Stimulated activated CD8-positive, alpha-beta memory T cell treated with anti-CD3 and anti-CD28 coated beads, Interleukin-2, amount 100 ng/mL, for 1 hour (primary cell): ENCODE measurements around the gene SPEG.

ENCODE experiments used
- DNase-seq, 2 donors: peaks; one replicate each; pipeline ENCODE4 v3.0.0-alpha.2; 2020; ENCODE audit warnings: low read depth in 2 of 2

SPEG gene

GRCh38 chr2:219461047-219461514 is 26.4 kb downstream of the SPEG start:
- no peak for DNase-seq

DNA sequence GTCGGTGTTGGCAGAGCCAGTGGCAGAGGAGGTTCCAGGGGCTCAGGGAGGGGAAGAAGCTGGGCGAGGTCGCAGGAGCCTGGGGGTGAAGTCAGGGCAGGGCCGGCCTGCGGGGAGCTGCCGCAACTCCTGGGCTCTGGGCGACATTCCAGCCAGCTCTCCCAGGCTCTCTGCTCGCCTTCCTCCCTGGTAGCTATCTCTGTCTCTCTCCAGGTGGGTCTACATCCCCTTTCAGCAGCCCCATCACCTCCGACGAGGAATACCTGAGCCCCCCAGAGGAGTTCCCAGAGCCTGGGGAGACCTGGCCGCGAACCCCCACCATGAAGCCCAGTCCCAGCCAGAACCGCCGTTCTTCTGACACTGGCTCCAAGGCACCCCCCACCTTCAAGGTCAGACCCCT is 27.0 kb downstream of the SPEG start:
- no peak for DNase-seq

DNA sequence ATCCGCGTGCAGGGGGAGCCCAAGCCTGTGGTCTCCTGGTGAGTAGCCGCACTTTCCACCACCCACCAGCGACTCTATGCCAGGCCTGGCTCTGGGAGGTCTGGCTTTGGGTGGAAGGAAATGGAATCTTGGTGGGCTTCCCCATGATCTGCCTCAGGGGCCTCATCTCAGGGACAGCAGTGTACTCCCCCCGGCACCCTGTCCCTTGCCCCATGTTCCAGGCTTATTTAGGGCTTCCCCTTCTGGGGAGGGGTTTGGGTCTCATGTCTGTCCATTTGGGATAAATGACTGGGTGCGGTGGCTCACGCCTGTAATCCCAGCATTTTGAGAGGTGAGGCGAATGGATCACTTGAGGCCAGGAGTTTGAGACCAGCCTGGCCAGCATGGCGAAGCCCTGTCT is 27.7 kb downstream of the SPEG start:
- no peak for DNase-seq

DNA sequence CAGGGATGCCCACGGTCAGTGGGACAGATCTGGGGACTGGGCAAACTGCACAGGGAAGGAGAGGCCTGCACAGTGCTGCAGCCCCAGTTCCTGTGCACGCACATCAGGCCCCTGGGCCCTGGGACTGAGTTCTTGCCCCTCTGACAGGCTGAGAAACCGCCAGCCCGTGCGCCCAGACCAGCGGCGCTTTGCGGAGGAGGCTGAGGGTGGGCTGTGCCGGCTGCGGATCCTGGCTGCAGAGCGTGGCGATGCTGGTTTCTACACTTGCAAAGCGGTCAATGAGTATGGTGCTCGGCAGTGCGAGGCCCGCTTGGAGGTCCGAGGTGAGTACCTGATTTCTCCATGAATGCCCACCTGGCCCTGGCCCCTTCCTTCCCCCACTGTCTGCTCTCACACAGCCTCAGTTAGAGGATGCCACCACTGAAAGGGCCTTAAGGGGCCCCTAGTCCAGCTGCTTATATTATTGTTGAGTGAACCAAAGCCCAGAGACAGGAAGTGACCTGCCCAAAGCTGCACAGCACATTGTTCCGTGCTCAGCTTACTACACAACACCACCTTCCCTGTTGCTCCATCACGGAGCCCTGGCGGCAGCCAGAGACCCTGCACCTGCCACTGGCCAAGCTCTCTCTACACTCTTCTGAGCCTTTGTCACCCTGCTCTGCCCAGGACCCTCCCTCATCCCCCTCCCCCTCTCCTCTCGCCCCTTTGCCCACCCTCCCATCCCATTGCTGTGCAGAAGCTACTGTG is 29.8 kb downstream of the SPEG start:
- no peak for DNase-seq

DNA sequence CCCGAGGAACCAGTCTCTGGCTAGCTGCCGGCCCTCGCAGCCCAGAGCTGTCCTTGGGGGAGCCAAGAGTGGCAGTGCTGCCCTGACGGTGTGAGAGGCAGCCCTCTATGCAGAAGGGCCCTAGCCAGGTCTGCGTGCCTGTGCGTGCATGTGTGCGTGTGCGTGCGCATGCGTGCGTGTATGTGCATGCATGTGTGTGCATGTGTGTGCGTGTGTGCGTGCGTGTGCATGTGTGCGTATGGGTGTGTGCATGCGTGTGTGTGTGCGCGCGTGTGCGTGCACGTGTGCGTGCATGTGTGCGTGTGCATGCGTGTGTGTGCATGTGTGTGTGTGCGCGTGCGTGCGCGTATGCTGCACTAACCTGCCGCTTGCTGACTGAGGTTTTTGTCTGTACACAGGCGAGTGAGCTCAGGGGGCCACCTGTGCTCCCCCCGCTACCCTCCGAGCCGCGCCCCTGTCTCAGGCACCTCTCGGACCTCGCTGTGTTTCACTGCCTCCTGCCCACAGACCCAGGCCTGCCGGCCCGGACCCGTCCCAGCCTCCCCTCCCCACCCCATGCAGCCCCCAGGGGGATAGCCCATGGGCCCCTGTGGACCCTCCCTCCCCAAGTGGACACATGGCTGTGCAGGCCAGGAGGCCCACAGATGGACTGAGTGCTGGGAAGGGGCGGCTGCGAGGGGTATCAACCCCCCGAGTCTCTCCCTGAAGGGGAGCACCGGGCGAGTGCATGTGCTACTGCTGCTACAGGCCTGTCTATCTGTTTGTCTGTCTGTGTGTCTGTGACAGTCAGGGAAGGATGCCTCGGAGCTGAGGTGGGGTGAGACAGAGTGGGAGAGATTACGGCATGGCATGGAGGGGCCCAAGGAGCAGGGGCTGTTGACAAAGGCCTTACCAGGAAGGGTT is 31.3 kb downstream of the SPEG start:
- no peak for DNase-seq

DNA sequence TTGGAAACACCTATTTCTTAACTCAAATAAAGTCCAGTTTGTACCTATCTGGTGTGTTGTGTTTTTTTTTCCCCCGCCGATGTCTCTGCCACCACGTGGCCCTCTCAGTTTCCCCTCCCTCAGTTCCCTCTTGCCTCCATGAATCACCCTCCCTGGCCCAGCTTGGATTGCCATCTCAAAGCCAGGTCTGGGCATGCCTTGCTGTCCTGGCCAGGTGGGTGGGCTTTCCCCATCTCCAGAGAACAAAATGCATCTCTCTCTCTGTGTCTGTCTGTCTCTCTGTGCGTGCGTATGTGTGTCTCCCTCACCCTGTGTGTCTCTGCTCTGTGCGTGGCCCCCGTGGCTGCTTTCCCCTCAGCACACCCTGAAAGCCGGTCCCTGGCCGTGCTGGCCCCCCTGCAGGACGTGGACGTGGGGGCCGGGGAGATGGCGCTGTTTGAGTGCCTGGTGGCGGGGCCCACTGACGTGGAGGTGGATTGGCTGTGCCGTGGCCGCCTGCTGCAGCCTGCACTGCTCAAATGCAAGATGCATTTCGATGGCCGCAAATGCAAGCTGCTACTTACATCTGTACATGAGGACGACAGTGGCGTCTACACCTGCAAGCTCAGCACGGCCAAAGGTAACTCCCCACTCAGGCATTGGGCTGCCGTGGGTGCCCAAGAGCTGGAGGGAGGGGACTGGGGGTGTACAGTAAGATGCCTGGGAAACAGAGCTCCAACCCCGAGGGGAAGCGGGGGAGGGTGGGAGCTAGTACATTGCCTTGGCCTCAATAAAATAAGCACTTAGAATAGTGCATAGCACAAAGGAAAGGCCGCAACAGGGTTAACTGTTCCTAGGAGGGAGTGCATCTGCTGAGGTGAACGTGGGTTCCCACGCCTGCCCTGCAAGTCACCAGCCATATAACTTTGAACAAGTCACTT is 32.4 kb downstream of the SPEG start:
- DNase-seq, result no peak

GRCh38 chr2:219467736-219468075 is 33.1 kb downstream of the SPEG start:
- DNase-seq, result no peak

GRCh38 chr2:219468410-219469185 is 34.0 kb downstream of the SPEG start:
- no peak for DNase-seq

- no peak for DNase-seq
These were observed 34.6 kb downstream of the SPEG start for GRCh38 chr2:219469186-219469724.

DNA sequence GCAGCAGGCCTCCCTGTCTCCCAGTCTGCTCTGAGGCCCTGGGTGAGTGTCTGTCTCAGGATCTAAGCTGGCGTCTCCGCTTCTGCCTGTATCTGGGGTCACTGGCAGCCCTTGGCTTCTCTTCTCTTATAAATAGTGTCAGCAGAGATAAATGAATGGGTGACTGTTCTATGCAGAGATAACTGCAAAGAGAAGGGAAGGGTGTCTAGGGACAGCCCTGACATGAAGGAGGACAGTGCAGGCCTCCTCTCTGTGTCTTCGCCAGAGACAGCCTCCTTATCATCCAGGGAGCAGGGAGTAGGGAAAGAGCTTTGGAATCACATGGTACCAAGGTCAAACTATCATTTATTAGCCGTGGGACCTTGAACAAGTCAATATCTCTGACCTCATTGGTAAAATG is 35.8 kb downstream of the SPEG start:
- no peak for DNase-seq

DNA sequence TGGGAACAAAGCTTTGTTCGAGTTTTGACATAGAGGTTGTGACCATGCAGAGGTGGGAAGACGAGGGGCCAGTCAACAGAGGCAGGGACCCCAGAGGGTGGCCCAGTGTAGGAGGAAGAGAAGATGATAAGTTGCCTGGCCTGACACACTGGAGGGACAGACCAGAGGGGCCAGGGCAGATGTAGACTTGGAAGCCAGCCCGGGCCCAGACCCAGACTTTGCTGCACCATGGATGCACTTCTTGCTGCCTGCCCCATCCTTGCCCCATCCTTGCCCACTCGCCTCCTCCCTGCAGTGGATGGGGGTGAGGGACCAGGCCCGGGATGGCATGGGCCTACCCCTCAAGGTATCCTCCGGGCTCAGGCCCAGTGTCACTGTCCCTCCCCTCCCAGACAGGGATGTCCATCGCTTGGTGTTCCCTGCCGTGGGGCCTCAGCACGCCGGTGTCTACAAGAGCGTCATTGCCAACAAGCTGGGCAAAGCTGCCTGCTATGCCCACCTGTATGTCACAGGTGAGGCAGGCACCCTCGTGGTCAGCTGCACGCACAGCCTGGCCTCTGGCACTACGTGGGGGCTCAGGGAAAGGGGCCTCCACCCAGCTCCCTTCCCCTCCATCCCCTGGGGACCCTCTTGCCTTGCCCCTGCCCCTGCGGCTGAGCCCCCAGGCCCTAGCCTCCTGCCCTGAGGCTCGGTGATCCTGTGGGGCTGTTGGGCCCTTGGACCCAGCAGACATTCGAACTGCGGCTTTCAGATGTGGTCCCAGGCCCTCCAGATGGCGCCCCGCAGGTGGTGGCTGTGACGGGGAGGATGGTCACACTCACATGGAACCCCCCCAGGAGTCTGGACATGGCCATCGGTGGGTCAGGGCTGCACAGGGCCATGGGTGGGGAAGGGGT is 37.1 kb downstream of the SPEG start:
- DNase-seq, result no peak

DNA sequence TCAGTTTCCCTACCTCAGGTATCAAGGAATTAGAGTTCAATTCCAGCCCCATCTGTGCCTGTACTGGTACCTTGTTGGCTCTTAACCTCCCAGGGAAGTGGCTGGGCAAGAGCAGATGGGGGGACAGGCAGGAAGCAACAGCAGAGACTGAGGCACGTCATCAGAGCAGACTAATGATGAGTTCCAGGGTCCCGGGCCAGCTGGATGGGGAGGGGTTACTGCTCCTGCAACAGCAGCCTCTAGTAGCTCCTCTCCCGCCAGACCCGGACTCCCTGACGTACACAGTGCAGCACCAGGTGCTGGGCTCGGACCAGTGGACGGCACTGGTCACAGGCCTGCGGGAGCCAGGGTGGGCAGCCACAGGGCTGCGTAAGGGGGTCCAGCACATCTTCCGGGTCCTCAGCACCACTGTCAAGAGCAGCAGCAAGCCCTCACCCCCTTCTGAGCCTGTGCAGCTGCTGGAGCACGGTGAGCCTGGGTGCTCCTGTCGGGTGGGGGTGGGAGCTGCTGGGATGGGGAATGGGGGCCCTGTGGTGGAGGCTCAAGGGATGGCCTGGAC is 38.1 kb downstream of the SPEG start:
- DNase-seq, result no peak

- no peak for DNase-seq
These were observed 38.9 kb downstream of the SPEG start for GRCh38 chr2:219473511-219473910.

GRCh38 chr2:219474285-219475060 is 39.8 kb downstream of the SPEG start:
- no peak for DNase-seq

GRCh38 chr2:219475278-219475677 is 40.6 kb downstream of the SPEG start:
- no peak for DNase-seq

- peak in 1 of 2 donors; percentile 15 for DNase-seq
These were observed 41.3 kb downstream of the SPEG start for GRCh38 chr2:219475697-219476651.

GRCh38 chr2:219476652-219477151 is 42.1 kb downstream of the SPEG start:
- DNase-seq, result no peak
